Stimulated activated CD4-positive, alpha-beta T cell treated with anti-CD3 and anti-CD28 coated beads, TNF-alpha, amount 100 ng/mL, for 48 hours (primary cell): Measurements from ENCODE around the gene SBF2.
"Not testable (repeated sequence)": the region's sequence is repeated elsewhere in the genome, so short reads cannot be mapped to it uniquely, and the experiment has no call there.

Experiments
- DNase-seq, 3 donors: peaks; one replicate each; pipeline ENCODE4 v3.0.0-alpha.2; 2020; ENCODE audit warnings: low read depth in 3 of 3

Gene SBF2

GRCh38 chr11:10017911-10018310 is 276.1 kb downstream of the SBF2 start:
- no peak for DNase-seq

DNA sequence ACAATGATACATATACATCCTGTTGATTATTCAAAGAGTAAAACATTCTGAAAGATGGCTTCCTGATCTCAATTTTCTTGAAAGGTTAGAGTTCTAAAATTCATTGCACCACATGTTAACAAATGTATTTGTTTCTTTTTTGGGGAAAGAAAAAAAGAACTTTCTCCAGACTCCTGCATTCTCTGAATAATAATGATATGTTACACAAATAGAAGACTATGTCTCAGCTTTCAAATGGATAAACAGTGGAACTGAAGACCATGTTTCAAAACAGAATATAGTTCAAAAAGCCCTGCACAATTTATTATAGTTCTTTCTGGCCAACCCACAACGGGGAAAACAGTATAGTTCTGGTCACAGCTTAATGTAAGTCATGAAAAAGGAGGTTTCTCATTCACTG is 277.0 kb downstream of the SBF2 start:
- no peak for DNase-seq

- no peak for DNase-seq
Observed at GRCh38 chr11:10012068-10012467, 282.0 kb downstream of the SBF2 start.

GRCh38 chr11:10005955-10006525 is 288.0 kb downstream of the SBF2 start:
- no peak for DNase-seq

GRCh38 chr11:10004526-10005113 is 289.4 kb downstream of the SBF2 start:
- DNase-seq, result no peak

- DNase-seq, result no peak
Observed at GRCh38 chr11:10002221-10002620, 291.8 kb downstream of the SBF2 start.

DNA sequence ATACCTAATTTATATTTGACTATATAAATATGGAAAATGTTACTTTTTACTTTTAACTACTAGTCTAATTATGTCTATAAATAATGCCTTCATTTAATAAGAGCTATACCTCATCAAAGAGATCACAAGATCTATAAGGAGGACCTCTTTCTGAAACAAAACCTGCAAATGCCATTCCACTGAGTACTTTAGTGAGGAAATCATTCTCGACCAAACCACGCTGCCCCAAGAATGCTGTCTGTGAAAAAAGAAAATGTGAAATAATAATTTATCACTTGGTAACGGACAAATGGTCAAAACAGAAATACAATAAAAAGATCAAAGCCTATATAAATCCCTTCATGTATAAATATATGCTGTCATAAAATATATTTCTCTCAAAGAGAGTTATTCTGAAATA is 301.7 kb downstream of the SBF2 start:
- no peak for DNase-seq

GRCh38 chr11:9990221-9990973 is 303.6 kb downstream of the SBF2 start:
- no peak for DNase-seq

- DNase-seq, result not testable (repeated sequence)
Observed at GRCh38 chr11:9987303-9987702, 306.7 kb downstream of the SBF2 start.

DNA sequence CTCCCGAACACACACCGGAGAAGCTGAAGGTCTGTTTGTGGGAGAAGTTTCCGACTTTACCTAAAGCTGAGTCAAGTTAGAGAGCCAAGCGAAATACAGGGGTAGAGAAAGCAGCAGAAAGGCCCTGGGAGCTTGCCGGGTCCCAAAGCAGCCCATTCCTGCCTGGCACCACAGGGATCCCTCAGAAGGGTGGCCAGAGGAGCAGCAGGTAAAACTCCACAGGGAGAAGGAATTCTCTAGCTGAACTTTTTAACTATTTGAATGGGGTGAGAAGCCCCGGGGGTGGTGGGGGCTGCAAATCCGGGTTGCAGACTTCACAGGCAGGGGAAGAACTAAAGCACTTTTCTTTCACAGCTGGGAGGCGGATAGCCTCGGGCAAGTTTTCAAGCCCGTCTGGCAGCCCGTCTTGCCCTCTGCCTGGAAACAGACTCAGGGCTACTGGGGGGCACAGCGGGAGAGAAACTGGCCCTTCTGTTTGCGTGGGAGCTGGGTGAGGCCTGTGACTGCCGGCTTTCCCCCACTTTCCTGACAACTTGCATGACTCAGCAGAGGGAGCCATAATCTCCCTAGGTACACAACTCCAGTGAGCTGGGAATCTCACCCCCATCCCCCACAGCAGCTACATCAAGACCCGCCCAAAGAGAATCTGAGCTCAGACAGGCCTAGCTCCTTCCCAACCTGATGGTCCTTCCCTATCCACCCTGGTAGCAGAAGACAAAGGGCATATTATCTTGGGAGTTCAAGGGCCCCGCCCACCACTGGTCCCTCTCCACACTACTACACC is 311.0 kb downstream of the SBF2 start:
- no peak for DNase-seq

GRCh38 chr11:9982127-9982795 is 311.8 kb downstream of the SBF2 start:
- DNase-seq, result no peak

- DNase-seq, result no peak
Observed at GRCh38 chr11:9980931-9981330, 313.1 kb downstream of the SBF2 start.

DNA sequence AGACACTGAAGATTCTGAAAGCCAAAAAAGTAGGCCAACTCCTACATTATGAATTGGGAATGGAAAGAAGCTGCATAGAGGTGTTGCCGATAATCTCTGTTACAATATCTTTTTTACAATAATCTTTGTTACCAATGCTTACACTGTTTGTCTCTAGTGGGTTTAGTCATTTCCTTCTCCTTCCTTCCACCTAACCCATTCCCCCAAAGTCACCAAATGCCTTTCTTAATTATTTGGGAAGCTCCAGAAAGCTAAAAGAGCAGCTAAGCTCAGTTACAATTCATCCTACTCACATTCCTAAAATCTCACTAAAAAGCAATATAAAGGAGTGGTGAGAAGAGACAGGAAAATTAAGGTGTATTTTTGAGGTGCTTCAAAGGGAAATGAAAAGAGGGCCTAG is 316.5 kb downstream of the SBF2 start:
- DNase-seq, result no peak

- no peak for DNase-seq
Observed at GRCh38 chr11:9974375-9974774, 319.6 kb downstream of the SBF2 start.

DNA sequence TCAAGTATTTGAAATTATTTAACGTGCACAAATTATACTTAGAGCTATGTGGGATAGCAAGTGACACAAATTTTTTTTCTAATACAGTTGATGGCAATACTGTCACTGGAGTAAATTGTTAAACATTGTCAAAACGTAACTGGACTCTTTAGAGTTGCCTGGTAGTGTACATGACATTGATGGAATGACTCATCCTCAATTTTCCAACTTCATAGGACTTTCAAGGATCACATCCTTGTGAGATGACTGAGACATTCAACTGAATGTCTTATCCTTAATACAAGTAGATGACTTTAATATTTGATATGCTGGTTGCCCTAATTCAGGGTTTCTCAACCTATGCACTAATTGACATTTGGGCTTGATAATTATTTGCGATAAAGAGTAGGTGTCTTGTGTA is 320.1 kb downstream of the SBF2 start:
- no peak for DNase-seq

DNA sequence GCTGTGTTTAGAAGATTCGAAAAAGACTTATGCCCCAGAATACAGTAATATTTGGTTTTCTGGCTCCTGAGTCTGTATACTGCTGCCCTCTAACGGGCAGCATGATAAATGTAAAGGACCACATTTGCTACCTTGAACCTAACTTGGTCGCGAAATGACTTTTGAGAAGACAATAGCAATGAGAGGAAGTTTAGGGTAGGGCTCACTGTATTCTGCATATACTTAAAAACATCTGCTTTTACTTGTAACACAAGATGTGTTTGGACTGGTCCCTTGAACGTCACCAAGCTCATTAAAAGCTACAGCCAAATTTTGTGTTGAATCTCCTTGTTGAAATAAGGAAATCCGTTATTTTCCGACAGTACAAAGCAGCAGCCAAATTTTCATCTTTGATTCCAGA is 321.0 kb downstream of the SBF2 start:
- no peak for DNase-seq

DNA sequence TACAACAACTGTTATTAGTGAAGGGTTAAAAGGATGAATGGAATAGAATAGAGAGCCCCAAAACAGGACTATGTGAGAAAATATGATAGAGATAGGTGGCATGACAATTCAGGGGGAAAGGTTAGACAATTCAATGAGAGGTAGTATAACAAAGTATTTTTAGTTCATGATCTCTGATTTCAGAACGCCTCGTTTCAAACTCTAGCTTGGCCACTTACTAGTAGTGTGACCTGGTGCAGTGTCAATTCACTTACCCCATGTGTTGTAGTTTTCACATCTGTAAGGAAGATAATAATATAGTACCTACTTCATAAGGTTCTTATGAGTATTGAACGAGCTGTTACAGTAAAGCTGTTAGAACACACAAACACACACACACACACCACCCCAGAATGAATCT is 322.1 kb downstream of the SBF2 start:
- DNase-seq, result no peak

GRCh38 chr11:9969068-9969467 is 325.0 kb downstream of the SBF2 start:
- no peak for DNase-seq

DNA sequence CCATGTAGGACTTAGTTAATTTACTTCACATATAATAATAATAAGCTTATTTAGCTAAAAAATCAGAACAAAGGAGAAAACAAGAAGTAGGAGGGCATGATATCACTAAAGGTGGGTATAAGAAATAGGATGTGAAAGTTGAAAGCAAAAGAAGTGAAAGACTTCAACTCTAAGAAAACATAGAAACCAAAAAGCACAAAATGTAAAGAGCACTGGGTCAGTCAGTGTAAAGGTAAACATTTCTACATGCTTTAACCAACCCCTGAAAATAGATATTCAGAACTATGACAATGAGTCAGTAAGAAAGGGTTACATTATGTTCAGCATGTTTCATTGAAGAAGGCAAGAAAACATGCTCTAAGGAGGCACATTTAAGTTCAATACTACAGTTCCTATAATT is 331.3 kb downstream of the SBF2 start:
- DNase-seq, result no peak

- no peak for DNase-seq
Observed at GRCh38 chr11:9957072-9957471, 336.9 kb downstream of the SBF2 start.

DNA sequence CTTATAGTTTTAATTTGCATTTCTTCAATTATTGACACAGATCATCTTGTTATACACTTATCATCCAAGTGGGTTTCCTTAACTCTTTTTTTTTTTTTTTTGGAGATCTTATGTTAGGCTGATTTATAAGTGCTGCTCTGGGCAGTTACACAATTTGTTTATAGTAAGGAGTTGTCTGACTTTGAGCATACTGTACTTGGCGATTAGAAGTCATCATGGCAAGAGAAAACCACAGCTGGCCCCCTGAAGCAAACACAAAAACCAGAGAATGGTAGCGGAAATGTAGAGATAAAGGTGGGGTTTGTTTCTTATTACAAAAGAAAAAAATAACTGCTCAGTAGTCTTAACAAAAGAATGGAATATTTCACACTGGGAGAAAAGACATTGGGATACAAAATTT is 337.5 kb downstream of the SBF2 start:
- no peak for DNase-seq

DNA sequence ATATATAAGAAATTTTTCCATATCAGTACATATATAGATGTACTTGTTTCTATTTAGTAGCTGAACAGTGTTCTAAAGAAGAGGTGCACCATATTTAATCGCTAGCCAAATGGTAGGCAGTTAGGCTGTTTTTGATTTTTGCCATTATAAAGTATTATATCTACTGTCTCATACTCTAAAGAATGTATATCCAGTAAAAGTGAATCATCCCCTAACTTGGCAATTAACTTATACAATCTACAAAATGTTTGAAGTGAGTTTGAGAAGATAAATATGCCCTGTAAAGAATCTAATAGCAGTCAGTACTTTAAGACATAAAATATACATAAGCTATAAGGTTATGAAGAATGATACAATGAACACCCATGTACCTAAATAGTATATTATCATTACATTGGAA is 338.6 kb downstream of the SBF2 start:
- no peak for DNase-seq
